Measurements from ENCODE around the gene CEP112.
"Not testable (repeated sequence)": the region's sequence is repeated elsewhere in the genome, so short reads cannot be mapped to it uniquely, and the experiment has no call there.

Gene CEP112

GRCh38 chr17:65759532-65759931 lies 432.4 kb downstream of the CEP112 start:
- DNase-seq = no peak

GRCh38 chr17:65756760-65757159 lies 435.2 kb downstream of the CEP112 start:
- DNase-seq = no peak

- DNase-seq = no peak
These were observed 436.1 kb downstream of the CEP112 start for GRCh38 chr17:65755799-65756198.

GRCh38 chr17:65754630-65755029 lies 437.3 kb downstream of the CEP112 start:
- no peak for DNase-seq

- DNase-seq = no peak
These were observed 437.9 kb downstream of the CEP112 start for GRCh38 chr17:65754081-65754480.

- no peak for DNase-seq
These were observed 438.6 kb downstream of the CEP112 start for GRCh38 chr17:65753348-65753747.

- DNase-seq = no peak
These were observed 440.7 kb downstream of the CEP112 start for GRCh38 chr17:65751263-65751662.

- DNase-seq = peak; percentile 29 to 66
These were observed 441.3 kb downstream of the CEP112 start for GRCh38 chr17:65750631-65751115.

GRCh38 chr17:65750166-65750565 lies 441.8 kb downstream of the CEP112 start:
- DNase-seq = peak in 1 of 2 experiments; percentile 12

GRCh38 chr17:65749479-65749878 lies 442.5 kb downstream of the CEP112 start:
- DNase-seq = no peak

GRCh38 chr17:65745241-65745640 lies 446.7 kb downstream of the CEP112 start:
- no peak for DNase-seq

GRCh38 chr17:65743308-65743655 lies 448.7 kb downstream of the CEP112 start:
- no peak for DNase-seq

GRCh38 chr17:65742403-65743307 lies 449.3 kb downstream of the CEP112 start:
- no peak for DNase-seq

- no peak for DNase-seq
These were observed 450.2 kb downstream of the CEP112 start for GRCh38 chr17:65741710-65742109.

- no peak for DNase-seq
These were observed 452.9 kb downstream of the CEP112 start for GRCh38 chr17:65739034-65739433.

- no peak for DNase-seq
These were observed 454.5 kb downstream of the CEP112 start for GRCh38 chr17:65737451-65737850.

GRCh38 chr17:65733314-65733713 lies 458.6 kb downstream of the CEP112 start:
- no peak for DNase-seq

- not testable (repeated sequence) for DNase-seq
These were observed 459.3 kb downstream of the CEP112 start for GRCh38 chr17:65732667-65733066.

GRCh38 chr17:65730711-65731169 lies 461.2 kb downstream of the CEP112 start:
- no peak for DNase-seq

GRCh38 chr17:65729207-65729606 lies 462.7 kb downstream of the CEP112 start:
- no peak for DNase-seq

GRCh38 chr17:65727832-65728231 lies 464.1 kb downstream of the CEP112 start:
- DNase-seq = no peak

- DNase-seq = no peak
These were observed 464.7 kb downstream of the CEP112 start for GRCh38 chr17:65727246-65727645.

- DNase-seq = no peak
These were observed 468.3 kb downstream of the CEP112 start for GRCh38 chr17:65723431-65724151.

- no peak for DNase-seq
These were observed 473.3 kb downstream of the CEP112 start for GRCh38 chr17:65718601-65719000.

All from SHP77 (cell line).